ENCODE data around the gene DDX43.

- TF ChIP-seq CTCF (conservative IDR thresholded peaks at IDR 0.05 in 1 of 2, IDR thresholded peaks at IDR 0.05 in 1 of 2; ENCODE audit: low read depth in 1 of 2, low read length in 2 of 2) = no peak
- TF ChIP-seq EZH2 (IDR thresholded peaks at IDR 0.05; ENCODE audit: low read length, missing control alignments) = no peak
Measured at GRCh38 chr6:73362358-73362757, 32.3 kb upstream of the DDX43 start, which contains the start of gene KHDC3L.

Data from fibroblast of lung (primary cell).